Measurements from ENCODE around the gene FGF8. TPM values are rescaled to one million over a fixed set of nuclear protein-coding genes. Genes with fewer than 3 reads are reported as not detected.
"Not testable (repeated sequence)": the region's sequence is repeated elsewhere in the genome, so short reads cannot be mapped to it uniquely, and the experiment has no call there.

The FGF8 gene
- total and polyA plus RNA-seq, 4 experiments from 2014 or later, result not detected

DNA sequence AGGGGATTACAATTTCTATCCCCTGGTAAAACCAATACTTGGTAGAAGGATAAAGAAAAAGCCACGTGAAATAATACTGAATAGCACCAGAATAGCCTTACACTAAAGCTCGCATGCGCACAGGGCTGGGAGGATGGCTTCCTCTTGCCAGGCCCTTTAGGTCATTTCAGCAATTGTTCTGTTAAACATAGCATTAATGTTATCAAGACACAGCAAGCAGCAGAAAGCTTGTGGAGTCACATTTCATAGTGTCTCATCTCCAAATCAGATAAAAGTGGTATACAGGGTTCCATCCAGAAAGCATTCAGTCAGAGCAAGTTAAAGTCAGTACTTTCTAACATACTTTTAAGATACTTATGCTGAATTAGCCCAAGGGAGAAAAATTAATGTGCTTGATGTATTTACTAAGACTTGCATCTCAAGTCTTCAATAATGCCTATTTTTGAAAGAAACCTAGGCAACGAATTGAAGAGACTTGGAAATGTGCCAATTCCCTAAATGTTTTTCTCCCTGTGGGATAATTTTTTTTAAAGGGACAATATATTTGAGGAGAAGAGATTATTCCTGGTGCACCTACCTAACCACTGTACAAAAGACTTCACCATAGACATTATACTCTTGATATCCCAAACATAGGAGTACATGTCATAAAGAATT, 21.6 kb upstream of the FGF8 start:
- intact Hi-C loops (cut with micrococcal nuclease), result no loop called here
- no peaks in the 10 kb centered on the region for H3K9me3 ChIP-seq (ENCODE audit: control insufficient read depth in 1 of 2, low read length in 2 of 2)
- no peak overlapping the region for H3K27ac ChIP-seq (ENCODE audit: low read depth, low read length)
- H3K4me3 Mint-ChIP-seq, result no peak overlapping the region
- H3K27me3 Mint-ChIP-seq, result no peaks in the 10 kb centered on the region
- peaks cover 22 to 35% (median 26%) of the 10 kb centered on the region in 4 donors for H3K4me1 Mint-ChIP-seq
- no peaks in the 10 kb centered on the region for H3K27me3 ChIP-seq (ENCODE audit: insufficient read depth, low read length)
- H3K36me3 ChIP-seq (ENCODE audit: insufficient read depth, low read length), result peaks cover 82% of the 10 kb centered on the region
- H3K4me3 ChIP-seq (ENCODE audit: low read length in 2 of 2), result no peak overlapping the region
- POLR2A ChIA-PET (ENCODE audit: partially characterized antibody), result interaction anchor here (0.7 to 3.3 kb wide), 3 partner anchors 14 to 20 kb away, joined by 3 to 18 read pairs (median 3); partner anchors contain the start of gene OGA
- peaks cover 38% of the 10 kb centered on the region for H3K4me1 ChIP-seq (ENCODE audit: insufficient read depth, low read length)
- no peak for DNase-seq
- peak overlapping the region in 4 of 7 donors; percentile 5 to 91 (median 27) for H3K27ac Mint-ChIP-seq
- H3K36me3 Mint-ChIP-seq, result peaks cover 63 to 81% of the 10 kb centered on the region in 2 donors
- H3K9me3 Mint-ChIP-seq, result no peaks in the 10 kb centered on the region
- CTCF ChIA-PET (ENCODE audit: partially characterized antibody), result interaction anchor here (0.6 to 4.3 kb wide), 6 partner anchors 14 to 46 kb away, joined by 3 to 29 read pairs (median 6); partner anchors contain the start of genes KCNIP2 and NPM3

DNA sequence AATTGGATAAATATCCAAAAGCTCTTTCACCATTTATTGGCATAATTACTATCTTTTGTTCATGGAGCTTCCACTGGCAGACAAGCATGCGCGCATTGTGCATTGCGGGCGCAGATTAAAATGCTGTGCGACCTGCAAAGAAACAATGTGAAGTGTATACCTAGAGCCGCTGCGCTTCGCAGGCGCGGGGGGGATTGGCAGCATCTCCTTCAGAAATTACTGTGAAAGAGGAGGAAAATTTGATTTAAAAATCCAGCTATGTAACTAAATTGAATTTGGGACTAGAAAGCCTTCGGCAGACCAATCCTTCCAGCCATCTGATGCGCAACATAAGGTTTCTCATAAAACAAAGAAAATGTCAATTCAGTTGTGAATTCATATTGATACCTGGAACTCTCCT, 17.6 kb upstream of the FGF8 start:
- intact Hi-C loops (cut with micrococcal nuclease), result no loop called here
- no peaks in the 10 kb centered on the region for H3K9me3 Mint-ChIP-seq
- H3K27me3 Mint-ChIP-seq, result no peaks in the 10 kb centered on the region
- ChIA-PET POLR2A (ENCODE audit: partially characterized antibody) (interaction anchor here (0.6 to 2.8 kb wide), 3 partner anchors 9 to 25 kb away, joined by 3 to 14 read pairs (median 3); partner anchors contain the start of gene OGA), CTCF (ENCODE audit: partially characterized antibody) (interaction anchor here (1.8 to 2.0 kb wide), 2 partner anchors 12 to 42 kb away, joined by 4 to 6 read pairs; no protein-coding TSS in a partner anchor)
- no peak overlapping the region for H3K4me3 ChIP-seq (ENCODE audit: low read length in 2 of 2)
- H3K27me3 ChIP-seq (ENCODE audit: insufficient read depth, low read length), result no peaks in the 10 kb centered on the region
- no peak overlapping the region for H3K27ac ChIP-seq (ENCODE audit: low read depth, low read length)
- no peak overlapping the region for H3K27ac Mint-ChIP-seq
- DNase-seq, result no peak
- H3K4me1 ChIP-seq (ENCODE audit: insufficient read depth, low read length), result peaks cover 10% of the 10 kb centered on the region
- H3K36me3 Mint-ChIP-seq, result peaks cover 49 to 74% of the 10 kb centered on the region in 2 donors
- no peak overlapping the region for H3K4me3 Mint-ChIP-seq
- peaks cover 6 to 14% (median 10%) of the 10 kb centered on the region in 4 donors for H3K4me1 Mint-ChIP-seq
- no peaks in the 10 kb centered on the region for H3K9me3 ChIP-seq (ENCODE audit: control insufficient read depth in 1 of 2, low read length in 2 of 2)
- peaks cover 60% of the 10 kb centered on the region for H3K36me3 ChIP-seq (ENCODE audit: insufficient read depth, low read length)

DNA sequence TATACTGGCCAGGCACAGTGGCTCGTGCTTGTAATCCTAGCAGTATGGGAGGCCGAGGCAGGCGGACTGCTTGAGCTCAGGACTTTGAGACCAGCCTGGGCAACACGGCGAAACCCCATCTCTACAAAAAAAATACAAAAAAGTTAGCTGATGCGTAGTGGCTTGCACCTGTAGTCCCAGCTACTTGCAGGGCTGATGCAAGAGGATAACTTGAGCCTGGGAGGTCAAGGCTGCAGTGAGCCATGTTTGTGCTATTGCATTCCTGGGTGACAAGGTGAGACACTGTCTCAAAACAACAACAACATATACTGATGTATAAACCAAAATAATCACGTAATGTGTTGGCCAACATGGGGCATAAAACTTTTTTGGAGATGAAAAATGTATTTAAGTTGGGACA, 13.8 kb upstream of the FGF8 start:
- Mint-ChIP-seq H3K9me3 (no peaks in the 10 kb centered on the region), H3K27me3 (no peaks in the 10 kb centered on the region), H3K36me3 (peaks cover 42 to 73% of the 10 kb centered on the region in 2 donors), H3K4me3 (no peak overlapping the region), H3K27ac (peak overlapping the region in 1 of 7 donors; percentile 55), H3K4me1 (peaks cover 14 to 22% (median 16%) of the 10 kb centered on the region in 4 donors)
- Histone ChIP-seq H3K4me3 (ENCODE audit: low read length in 2 of 2) (no peak overlapping the region), H3K27me3 (ENCODE audit: insufficient read depth, low read length) (no peaks in the 10 kb centered on the region), H3K9me3 (ENCODE audit: control insufficient read depth in 1 of 2, low read length in 2 of 2) (no peaks in the 10 kb centered on the region), H3K36me3 (ENCODE audit: insufficient read depth, low read length) (peaks cover 59% of the 10 kb centered on the region), H3K27ac (ENCODE audit: low read depth, low read length) (no peak overlapping the region), H3K4me1 (ENCODE audit: insufficient read depth, low read length) (peaks cover 8% of the 10 kb centered on the region)
- ChIA-PET POLR2A (ENCODE audit: partially characterized antibody) (interaction anchor here (0.8 kb wide), 1 partner anchor 14 kb away, joined by 3 read pairs; no protein-coding TSS in a partner anchor), CTCF (ENCODE audit: partially characterized antibody) (interaction anchor here (1.7 kb wide), 1 partner anchor 9 kb away, joined by 11 read pairs; no protein-coding TSS in a partner anchor)
- intact Hi-C loops (cut with micrococcal nuclease), result no loop called here
- no peak for DNase-seq

DNA sequence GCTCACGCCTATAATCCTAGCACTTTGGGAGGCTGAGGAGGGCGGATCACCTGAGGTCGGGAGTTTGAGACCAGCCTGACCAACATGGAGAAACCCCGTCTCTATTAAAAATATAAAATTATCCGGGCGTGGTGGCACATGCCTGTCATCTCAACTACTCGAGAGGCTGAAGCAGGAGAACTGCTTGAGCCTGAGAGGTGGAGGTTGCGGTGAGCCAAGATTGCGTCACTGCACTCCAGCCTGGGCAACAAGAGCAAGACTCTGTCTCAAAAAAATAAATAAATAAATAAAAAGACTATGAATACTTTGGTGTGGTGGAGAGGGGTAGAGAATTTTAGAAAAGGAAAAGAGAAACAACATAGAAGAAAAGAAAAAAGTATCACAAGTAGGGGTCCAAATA, 13.3 kb upstream of the FGF8 start:
- H3K27me3 ChIP-seq (ENCODE audit: insufficient read depth, low read length); POLR2A ChIA-PET (ENCODE audit: partially characterized antibody); H3K9me3 Mint-ChIP-seq; H3K4me3 Mint-ChIP-seq; H3K27me3 Mint-ChIP-seq; DNase-seq; intact Hi-C loops (cut with micrococcal nuclease); H3K27ac Mint-ChIP-seq; H3K9me3 ChIP-seq (ENCODE audit: control insufficient read depth in 1 of 2, low read length in 2 of 2); H3K27ac ChIP-seq (ENCODE audit: low read depth, low read length); H3K4me3 ChIP-seq (ENCODE audit: low read length in 2 of 2): not testable (repeated sequence)
- H3K36me3 ChIP-seq (ENCODE audit: insufficient read depth, low read length), result peaks cover 56% of the 10 kb centered on the region
- Mint-ChIP-seq H3K4me1 (peaks cover 18 to 26% (median 20%) of the 10 kb centered on the region in 4 donors), H3K36me3 (peaks cover 37 to 69% of the 10 kb centered on the region in 2 donors)
- CTCF ChIA-PET (ENCODE audit: partially characterized antibody), result interaction anchor here (1.7 kb wide), 1 partner anchor 8 kb away, joined by 11 read pairs; no protein-coding TSS in a partner anchor
- H3K4me1 ChIP-seq (ENCODE audit: insufficient read depth, low read length), result peaks cover 12% of the 10 kb centered on the region

DNA sequence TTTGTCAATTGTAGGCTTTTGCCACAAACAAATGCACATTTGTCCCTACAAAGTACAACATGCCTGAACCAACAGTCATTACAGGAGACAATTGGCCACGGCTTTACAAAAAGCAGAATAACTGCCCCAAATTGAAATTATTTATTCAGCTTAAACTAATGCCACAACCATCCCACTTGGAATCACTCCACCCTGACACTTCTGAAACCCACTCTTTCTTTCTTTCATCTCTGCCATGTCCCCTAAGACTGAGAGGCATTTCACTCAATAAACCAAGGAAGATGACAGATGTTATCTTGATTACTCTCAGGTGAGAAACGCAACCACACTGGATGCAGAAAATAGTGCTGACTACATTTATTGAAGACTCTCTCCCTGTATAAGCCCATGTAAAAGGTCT, 9.9 kb upstream of the FGF8 start:
- CTCF ChIA-PET (ENCODE audit: partially characterized antibody), result no interaction called here
- intact Hi-C loops (cut with micrococcal nuclease), result no loop called here
- Mint-ChIP-seq H3K4me3 (peak overlapping the region in 1 of 8 donors; percentile 3), H3K27ac (peak overlapping the region in 6 of 7 donors; percentile 1 to 87 (median 66)), H3K4me1 (peaks cover 34 to 60% (median 46%) of the 10 kb centered on the region in 4 donors), H3K27me3 (no peaks in the 10 kb centered on the region), H3K36me3 (peaks cover 22 to 50% of the 10 kb centered on the region in 2 donors), H3K9me3 (peaks cover 0 to 2% (median 0%) of the 10 kb centered on the region in 8 donors)
- H3K4me1 ChIP-seq (ENCODE audit: insufficient read depth, low read length), result peaks cover 42% of the 10 kb centered on the region
- no peaks in the 10 kb centered on the region for H3K27me3 ChIP-seq (ENCODE audit: insufficient read depth, low read length)
- H3K9me3 ChIP-seq (ENCODE audit: control insufficient read depth in 1 of 2, low read length in 2 of 2), result no peaks in the 10 kb centered on the region
- no peak overlapping the region for H3K4me3 ChIP-seq (ENCODE audit: low read length in 2 of 2)
- H3K27ac ChIP-seq (ENCODE audit: low read depth, low read length), result no peak overlapping the region
- no peak for DNase-seq
- peaks cover 27% of the 10 kb centered on the region for H3K36me3 ChIP-seq (ENCODE audit: insufficient read depth, low read length)
- POLR2A ChIA-PET (ENCODE audit: partially characterized antibody), result interaction anchor here (1.0 to 1.8 kb wide), 2 partner anchors 21 to 32 kb away, joined by 4 to 11 read pairs; partner anchors contain the start of gene OGA

GRCh38 chr10:101784558-101784957, 8.6 kb upstream of the FGF8 start:
- peaks cover 54% of the 10 kb centered on the region for H3K4me1 ChIP-seq (ENCODE audit: insufficient read depth, low read length)
- no peaks in the 10 kb centered on the region for H3K9me3 ChIP-seq (ENCODE audit: control insufficient read depth in 1 of 2, low read length in 2 of 2)
- Mint-ChIP-seq H3K36me3 (peaks cover 19 to 43% of the 10 kb centered on the region in 2 donors), H3K27ac (peak overlapping the region; percentile 87 to 99 (median 96)), H3K27me3 (no peaks in the 10 kb centered on the region), H3K9me3 (peaks cover 0 to 2% (median 0%) of the 10 kb centered on the region in 8 donors), H3K4me1 (peaks cover 34 to 65% (median 52%) of the 10 kb centered on the region in 4 donors), H3K4me3 (peak overlapping the region in 7 of 8 donors; percentile 49 to 100 (median 100))
- no peaks in the 10 kb centered on the region for H3K27me3 ChIP-seq (ENCODE audit: insufficient read depth, low read length)
- DNase-seq, result no peak
- CTCF ChIA-PET (ENCODE audit: partially characterized antibody), result interaction anchor here (1.2 to 4.1 kb wide), 6 partner anchors 12 to 571 kb away, joined by 3 to 35 read pairs (median 8); partner anchors contain the start of gene OGA
- H3K4me3 ChIP-seq (ENCODE audit: low read length in 2 of 2), result no peak overlapping the region
- H3K27ac ChIP-seq (ENCODE audit: low read depth, low read length), result peak overlapping the region; percentile 58
- intact Hi-C loops (cut with micrococcal nuclease), result loop anchor here (5.0 kb wide), 2 partner anchors 197 to 288 kb away; partner anchors contain the start of genes DPCD and POLL
- POLR2A ChIA-PET (ENCODE audit: partially characterized antibody), result interaction anchor here (1.0 to 4.8 kb wide), 8 partner anchors 9 to 56 kb away, joined by 3 to 64 read pairs (median 6); partner anchors contain the start of gene OGA
- H3K36me3 ChIP-seq (ENCODE audit: insufficient read depth, low read length), result peaks cover 26% of the 10 kb centered on the region

DNA sequence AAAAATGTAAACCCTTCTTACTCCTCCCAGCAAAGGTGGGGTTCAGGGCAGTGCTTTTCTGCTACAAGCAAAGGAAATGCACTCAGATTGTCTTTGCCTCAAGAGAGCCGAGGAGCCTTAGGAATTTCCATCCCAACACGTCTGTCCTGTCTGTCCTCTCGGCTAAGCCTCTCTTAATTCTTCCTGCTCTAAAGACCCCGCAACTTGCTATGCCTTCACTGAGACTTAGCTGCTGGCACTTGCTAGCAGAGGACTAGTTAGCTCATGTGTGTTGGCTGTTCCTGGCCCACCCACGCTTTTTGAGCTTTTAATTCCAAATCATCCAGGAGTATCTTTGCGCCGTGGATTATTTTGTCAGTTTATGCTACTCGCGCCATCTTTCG, 7.8 kb upstream of the FGF8 start:
- H3K36me3 Mint-ChIP-seq, result peaks cover 15 to 38% of the 10 kb centered on the region in 2 donors

More for the DNA sequence above, 7.8 kb upstream of the FGF8 start:
- Mint-ChIP-seq H3K4me1 (peaks cover 38 to 73% (median 58%) of the 10 kb centered on the region in 4 donors), H3K4me3 (peak overlapping the region; percentile 99 to 100 (median 100)), H3K9me3 (peaks cover 0 to 2% (median 0%) of the 10 kb centered on the region in 8 donors), H3K27ac (peak overlapping the region; percentile 87 to 99 (median 96)), H3K27me3 (peaks cover 5% of the 10 kb centered on the region in 2 donors)
- Histone ChIP-seq H3K9me3 (ENCODE audit: control insufficient read depth in 1 of 2, low read length in 2 of 2) (no peaks in the 10 kb centered on the region), H3K27ac (ENCODE audit: low read depth, low read length) (peak overlapping the region; percentile 58), H3K36me3 (ENCODE audit: insufficient read depth, low read length) (peaks cover 26% of the 10 kb centered on the region), H3K4me3 (ENCODE audit: low read length in 2 of 2) (peak overlapping the region; percentile 74 to 75), H3K27me3 (ENCODE audit: insufficient read depth, low read length) (peaks cover 7% of the 10 kb centered on the region), H3K4me1 (ENCODE audit: insufficient read depth, low read length) (peaks cover 62% of the 10 kb centered on the region)
- POLR2A ChIA-PET (ENCODE audit: partially characterized antibody), result interaction anchor here (0.6 to 4.8 kb wide), 10 partner anchors 8 to 282 kb away, joined by 3 to 64 read pairs (median 4); partner anchors contain the start of genes HPS6 and OGA
- no peak for DNase-seq
- CTCF ChIA-PET (ENCODE audit: partially characterized antibody), result interaction anchor here (0.6 to 4.1 kb wide), 11 partner anchors 12 to 570 kb away, joined by 3 to 35 read pairs (median 3); partner anchors contain the start of gene OGA
- intact Hi-C loops (cut with micrococcal nuclease), result loop anchor here (1.0 to 5.0 kb wide), 3 partner anchors 35 to 289 kb away; partner anchors contain the start of genes DPCD, OGA and POLL
